ENCODE data around the gene KSR1.

- TF ChIP-seq FOXK2 (IDR thresholded peaks at IDR 0.05) = no peak
- no peak for TF ChIP-seq CTCF (IDR thresholded peaks at IDR 0.05 in 2 of 3, conservative IDR thresholded peaks at IDR 0.05 in 1 of 3; ENCODE audit: control insufficient read depth in 2 of 3, extremely low read depth in 1 of 3, insufficient read depth in 1 of 3, low read depth in 3 of 3, low read length in 3 of 3)
- TF ChIP-seq TCF3 (IDR thresholded peaks at IDR 0.05; ENCODE audit: borderline replicate concordance, insufficient read depth, low read depth, low read length) = no peak
These were observed 214.7 kb downstream of the KSR1 start for GRCh38 chr17:27670791-27671590.

Measured in GM12878 (cell line).